GDM1 (cell line): ENCODE measurements around the gene MANEAL.

Experiments used
- DNase-seq: peaks from one replicate; lab custom pipeline; 2025; lab: John Stamatoyannopoulos, UW

MANEAL gene

DNA sequence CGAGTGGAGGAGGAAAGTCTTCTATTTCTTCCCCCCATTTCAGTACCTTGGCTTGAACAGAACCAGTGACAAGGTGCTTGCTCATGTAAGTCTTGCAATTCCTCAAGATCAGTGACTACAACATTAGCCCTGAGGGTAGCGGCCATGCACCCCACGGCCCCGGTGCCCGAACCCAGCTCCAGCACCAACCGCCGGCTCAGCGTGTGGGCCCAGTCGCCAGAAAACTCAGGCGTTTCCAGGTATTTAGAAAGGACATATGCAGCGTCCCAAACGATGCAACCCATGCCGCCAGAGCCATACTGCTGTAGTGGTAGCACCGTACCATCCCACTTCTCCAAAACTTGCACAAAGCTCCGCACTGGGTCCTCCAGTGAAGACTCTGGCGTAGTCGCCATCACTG, 11.2 kb upstream of the MANEAL start:
- DNase-seq = no peak

DNA sequence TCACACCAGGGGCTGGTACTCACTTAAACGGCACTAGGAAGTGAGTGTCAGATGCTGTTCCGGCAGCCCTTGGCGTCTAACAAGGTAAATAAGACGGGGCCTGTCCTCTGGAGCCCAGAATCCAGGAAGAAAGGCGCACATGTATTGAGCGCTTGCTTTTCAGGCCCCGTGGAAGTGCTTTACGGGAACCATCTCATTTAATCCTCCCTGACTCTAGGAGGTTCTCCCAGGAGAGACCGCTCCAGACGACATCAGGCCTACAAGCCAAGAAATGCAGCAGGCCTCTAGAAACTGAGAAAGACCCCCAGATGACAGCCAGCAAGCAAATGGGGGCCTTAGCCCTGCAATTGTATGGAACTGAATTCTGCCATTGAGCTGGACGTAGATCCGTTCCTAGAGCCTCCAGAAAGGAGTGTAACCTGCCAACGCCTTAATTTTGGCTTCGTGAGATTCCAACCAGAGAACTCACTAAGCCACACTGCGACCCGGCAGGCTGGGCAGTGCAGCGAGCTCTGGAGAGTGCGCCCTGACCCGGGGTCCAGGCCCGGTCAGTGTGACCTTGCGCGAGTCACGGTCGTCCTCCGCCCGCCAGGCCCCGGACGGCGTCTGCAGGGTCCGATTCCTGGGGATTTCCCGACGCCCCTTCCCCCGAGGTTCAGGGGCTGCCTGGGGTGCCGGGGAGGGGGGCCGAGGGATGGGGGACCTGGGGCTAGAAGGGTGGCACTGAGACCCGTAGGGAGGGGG, 532 bp upstream of the MANEAL start:
- no peak for DNase-seq

- DNase-seq = no peak
Measured at GRCh38 chr1:37794372-37795339, 1.0 kb downstream of the MANEAL start.

DNA sequence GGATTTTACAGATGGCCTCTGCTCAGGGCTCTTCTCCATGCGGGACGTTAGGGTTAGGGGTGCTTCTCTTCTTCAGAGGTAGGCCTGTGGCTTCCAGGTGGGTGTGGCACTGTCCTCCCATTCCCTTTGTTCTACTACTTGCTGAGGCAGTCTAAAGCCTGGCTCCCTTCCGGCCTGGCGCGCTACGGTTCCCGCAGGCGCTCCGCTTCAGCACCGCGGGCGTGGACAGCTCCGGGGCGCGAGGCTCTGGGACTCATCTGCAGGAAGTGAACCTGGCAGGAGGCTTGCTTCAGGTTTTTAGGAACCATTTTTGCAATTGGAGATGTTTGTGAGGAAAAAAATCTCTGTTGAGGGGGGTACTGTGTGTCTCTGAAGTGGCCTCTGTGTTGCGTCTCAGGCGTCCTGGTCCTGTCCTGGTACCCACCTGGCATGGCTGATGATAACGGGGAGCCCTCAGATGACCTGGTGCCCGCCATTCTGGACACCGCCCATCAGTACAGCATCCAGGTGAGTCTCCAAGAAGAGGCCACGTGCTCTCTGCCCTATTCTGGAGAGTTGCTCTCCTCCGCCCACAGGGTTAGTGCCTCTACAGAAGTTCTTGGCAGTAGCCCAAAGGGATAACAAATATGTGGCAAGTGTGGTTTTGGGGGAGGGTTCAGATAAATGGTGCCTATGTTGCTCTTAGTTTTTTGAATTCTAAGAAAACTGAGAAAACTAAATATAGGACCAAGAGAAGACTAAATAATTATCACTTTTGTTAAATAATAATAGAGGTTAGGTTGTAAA, 1.9 kb downstream of the MANEAL start:
- no peak for DNase-seq

DNA sequence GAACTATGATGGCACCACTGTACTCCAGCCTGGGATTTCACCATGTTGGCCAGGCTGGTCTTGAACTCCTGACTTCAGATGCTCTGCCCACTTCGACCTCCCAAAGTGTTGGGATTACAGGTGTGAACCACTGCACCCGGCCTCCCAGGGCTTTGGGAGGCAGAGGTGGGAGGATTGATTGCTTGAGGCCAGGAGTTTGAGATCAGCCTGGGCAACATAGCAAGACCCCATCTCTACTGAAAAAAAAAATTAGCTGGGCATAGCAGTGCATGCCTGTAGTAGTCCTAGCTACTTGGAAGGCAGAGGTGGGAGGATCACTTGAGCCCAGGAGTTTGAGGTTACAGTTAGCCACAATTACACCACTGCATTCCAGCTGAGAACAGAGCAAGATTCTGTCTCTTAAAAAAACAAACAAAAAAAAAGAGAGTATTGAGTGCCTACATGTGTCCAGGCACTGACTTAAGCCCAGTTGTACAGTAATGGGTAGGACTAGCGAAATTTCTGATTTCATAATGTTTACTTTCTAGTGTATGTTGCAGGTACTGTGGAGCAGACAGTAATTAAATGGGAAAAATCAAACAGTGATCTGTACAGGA, 4.2 kb downstream of the MANEAL start:
- no peak for DNase-seq

DNA sequence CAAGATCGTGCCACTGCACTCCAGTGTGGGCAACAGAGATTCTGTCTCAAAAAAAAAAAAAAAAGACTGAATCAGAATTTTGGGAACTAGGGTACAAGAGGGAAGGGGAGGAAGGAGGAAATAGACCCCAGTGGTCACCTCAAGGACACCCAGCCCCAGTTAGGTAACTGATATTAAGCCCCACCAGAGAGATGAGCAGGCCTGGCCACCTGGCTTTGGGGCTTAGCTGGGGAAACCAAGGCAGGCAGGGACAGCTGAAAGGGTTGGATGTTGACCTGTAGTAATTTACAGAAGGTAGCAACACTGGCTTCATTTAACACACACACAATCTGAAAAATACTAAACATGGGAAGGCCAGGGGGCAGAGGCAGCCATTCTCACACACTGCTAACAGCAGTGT, 8.8 kb downstream of the MANEAL start:
- DNase-seq = no peak

DNA sequence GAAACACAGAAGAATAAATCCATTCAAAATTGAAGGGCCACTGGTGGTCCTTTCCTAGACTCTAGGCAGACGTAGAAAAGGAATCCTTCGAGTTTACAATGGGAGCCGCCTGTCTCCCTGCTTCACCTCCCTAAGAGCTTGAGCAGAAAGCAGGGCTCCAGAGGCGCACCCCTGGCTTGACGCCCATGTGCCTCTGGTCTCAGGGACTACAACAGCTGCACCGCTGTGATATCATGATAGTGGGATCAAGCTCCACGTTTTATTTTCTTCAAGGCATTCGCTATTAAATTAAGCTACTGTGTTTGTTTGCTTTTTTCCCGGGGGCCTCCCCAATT, 13.5 kb downstream of the MANEAL start:
- no peak for DNase-seq

DNA sequence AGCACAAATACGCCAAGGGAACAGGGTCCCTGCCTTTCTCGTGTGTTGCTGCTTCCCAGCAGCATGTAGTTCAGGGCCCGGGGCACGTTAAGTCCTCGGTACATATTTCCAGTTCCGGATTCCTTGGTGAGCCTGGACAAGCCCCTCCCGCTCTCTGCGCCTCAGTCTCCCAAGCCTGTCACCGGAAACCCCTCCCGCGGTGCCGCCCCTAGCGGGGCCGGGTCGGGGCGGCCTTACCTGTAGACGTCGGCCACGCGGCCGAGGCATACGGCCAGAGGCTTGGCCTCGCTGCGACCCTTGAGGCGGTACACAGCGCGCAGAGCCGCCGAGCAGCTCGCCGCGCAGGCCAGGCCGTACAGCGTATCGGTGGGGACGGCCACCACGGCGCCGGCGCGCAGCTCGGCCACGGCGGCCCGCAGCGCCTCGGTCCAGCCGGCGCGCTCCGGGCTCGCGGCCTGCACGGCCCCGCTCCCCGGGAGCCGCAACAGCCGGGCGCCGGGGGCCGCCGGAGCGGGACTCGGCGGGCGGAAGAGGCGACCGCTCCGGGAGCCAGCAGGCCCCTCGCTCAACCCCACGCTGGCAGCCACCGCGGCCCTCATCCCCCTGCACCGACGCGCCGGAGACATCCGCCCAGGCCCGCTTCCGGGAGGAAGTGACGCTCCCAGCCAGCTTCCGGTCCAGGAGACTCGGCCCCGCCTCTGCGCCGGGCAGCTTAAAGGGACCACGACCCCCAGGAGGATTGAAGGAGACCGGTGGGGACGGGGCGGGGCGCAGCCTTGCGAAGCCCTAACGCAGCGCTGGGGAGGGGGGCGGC, 14.1 kb downstream of the MANEAL start, which contains the start of the genes C1orf122 and YRDC:
Gene C1orf122, plus strand, starts transcription at position 236 of the 814 bp plus-strand sequence. CDS start 615 bp downstream, outside the sequence.
Gene YRDC, minus strand, starts transcription at position 654 of the 814 bp plus-strand sequence. Its CDS starts 28 bp downstream, at position 626.
- DNase-seq = peak; percentile 85

DNA sequence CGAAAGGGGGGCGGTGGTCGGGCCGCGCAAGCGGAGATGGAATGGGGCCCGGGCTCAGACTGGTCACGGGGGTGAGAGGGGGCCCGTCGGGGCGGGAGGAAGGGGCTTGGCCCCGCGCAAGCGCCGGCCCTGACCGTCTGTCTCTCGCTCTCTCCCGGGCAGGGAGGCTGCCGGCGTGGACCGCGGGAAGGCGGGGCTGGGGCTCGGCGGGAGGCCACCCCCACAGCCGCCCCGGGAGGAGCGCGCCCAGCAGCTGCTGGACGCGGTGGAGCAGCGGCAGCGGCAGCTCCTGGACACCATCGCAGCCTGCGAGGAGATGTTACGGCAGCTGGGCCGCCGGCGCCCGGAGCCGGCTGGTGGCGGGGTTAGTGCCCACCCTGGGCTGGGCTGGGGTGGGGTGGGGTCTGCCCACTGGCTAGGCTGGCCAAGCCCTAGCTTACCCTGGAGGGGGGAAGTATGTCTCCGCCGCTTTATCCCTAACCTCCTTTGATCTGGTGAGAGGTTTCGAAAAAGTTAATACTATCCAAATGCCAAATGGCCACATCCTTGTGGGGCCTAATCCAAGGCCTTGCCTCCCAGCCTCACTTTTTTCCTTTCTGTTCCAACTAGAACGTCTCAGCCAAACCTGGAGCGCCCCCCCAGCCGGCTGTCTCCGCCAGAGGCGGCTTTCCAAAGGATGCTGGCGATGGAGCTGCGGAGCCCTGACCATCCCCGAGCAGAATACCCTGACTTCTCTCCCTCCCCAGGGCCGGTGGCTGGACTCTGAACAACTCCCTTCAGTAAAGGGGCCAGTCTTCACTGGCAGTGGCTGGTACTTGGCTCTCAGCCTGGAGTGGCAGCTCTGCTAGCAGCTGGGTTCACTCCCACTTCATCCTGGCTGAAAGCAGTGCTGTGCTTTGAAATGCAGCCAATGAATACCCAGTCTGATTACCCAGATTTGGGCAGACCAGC, 15.0 kb downstream of the MANEAL start:
- DNase-seq = peak; percentile 50

GRCh38 chr1:37809942-37810341, 16.3 kb downstream of the MANEAL start:
- no peak for DNase-seq

GRCh38 chr1:37811027-37811655, 17.5 kb downstream of the MANEAL start:
- DNase-seq = peak; percentile 45

DNA sequence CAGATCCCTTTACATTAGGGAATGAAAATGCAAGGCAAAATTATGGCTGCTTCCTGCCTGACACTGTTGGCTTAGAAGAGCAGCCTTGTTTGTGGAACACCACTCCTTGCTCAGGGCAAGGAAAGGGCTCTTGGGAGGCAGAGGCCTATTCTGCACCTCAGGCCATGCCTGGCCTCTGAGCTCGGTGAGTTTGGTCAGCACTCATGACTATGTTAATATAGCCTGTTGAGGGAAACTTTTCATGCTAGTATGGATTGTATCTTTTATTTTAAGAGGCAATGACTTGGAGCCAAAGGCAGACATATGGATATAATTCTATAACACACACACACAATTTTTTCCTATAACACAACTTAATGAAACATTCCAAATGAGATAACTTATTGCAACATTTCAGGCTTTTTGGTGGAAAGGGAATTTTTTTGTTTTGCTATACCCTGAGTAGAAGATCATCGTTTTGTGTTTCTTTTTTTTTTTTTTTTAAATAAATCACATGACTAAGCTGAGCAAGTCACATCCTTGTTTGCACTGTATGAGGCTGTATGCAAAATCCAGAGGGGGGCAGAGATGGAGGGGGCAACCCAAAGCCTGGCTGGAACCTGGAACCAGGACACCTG, 20.0 kb downstream of the MANEAL start:
- no peak for DNase-seq

GRCh38 chr1:37814252-37814651, 20.6 kb downstream of the MANEAL start:
- no peak for DNase-seq

- no peak for DNase-seq
Measured at GRCh38 chr1:37817481-37817880, 23.8 kb downstream of the MANEAL start.

GRCh38 chr1:37821481-37821880, 27.8 kb downstream of the MANEAL start:
- no peak for DNase-seq

DNA sequence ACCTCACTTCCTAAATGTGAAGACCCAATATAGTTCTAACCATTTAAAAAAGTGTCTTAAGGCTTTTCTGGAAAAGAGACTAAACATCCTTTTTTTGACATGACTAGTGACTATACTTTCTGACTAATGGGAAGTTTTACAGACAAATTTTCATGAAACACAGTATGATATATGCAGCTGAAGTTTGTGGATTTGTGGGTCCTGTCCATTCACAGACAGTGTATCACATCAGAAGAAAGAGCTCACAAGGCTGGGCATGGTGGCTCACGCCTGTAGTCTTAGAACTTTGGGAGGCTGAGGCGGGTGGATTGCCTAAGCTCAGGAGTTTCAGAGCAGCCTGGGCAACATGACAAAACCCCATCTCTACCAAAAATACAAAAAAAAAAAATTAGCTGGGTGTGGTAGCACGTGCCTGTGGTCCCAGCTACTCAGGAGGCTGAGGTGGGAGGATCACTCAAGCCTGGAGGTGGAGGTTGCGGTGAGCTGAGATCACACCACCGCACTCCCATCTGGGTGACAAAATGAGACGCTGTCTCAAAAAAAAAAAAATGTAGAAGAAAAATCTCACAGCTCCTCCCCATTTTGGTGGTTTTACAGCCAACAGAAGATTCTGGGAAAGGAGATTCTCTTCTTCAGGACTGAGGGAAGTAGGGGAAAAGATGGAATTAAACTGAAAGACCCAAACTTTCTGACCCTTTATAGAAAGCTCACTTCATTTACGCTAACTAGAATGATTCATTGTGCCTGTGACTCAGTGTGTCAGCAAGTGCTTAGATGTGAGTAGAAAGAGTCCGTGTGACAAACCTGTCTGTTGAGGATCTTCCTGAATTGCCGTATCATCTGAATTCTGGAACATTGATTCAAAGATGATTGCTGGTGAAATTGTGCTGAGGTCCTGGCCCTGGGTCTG, 29.5 kb downstream of the MANEAL start:
- no peak for DNase-seq

GRCh38 chr1:37824001-37824400, 30.4 kb downstream of the MANEAL start:
- no peak for DNase-seq

DNA sequence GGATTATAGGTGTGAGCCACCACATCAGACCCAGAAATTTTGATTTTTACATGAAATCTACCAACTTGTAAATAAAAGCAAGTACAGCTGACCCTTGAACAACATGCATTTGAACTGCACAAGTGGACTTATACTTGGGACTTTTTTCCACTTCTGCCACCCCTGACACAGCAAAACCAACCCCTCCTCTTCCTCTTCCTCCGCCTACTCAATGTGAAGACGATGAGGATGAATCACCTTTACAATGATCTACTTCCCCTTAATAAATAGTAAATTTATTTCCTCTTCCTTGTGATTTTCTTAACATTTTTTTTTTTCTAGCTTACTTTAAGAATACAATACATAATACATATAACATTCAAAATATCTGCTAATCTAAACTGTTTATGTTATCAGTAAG, 31.9 kb downstream of the MANEAL start:
- DNase-seq = no peak
